ENCODE data around the gene EARS2.

Gene EARS2

DNA sequence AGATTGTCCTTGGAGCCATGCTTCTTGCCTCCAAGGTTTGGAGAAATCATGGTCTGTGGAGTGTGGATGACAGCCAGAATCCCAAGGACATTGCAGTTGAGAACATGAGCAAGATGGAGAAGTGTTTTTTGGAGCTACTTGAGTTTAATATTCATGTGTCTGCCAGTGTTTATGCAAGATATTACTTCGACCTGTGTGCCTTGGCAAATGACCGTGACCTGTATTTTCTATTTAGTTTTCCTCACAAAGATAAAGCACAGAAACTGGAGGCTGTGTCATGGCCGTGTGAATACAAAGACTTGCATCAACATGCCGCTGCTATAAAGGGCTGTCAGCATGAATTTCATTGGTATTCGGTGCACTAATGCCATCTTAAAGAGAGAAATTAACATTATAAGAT, 55.9 kb downstream of the EARS2 start:
- no peak for DNase-seq
- in situ Hi-C loops (cut with HindIII; ENCODE audit: low pct_ligation_motif_present, low sequenced_read_pairs), result no loop called here
- no peak for TF ChIP-seq CTCF (IDR thresholded peaks at IDR 0.05; ENCODE audit: low read depth, low read length, missing control alignments)
- H3K4me3 ChIP-seq (ENCODE audit: low read depth, low read length), result no peak overlapping the region
- no peaks in the 10 kb centered on the region for H3K27me3 ChIP-seq (replicated peaks)
- no peaks in the 10 kb centered on the region for H3K36me3 ChIP-seq (replicated peaks)
- no peak overlapping the region for H3K27ac ChIP-seq

GRCh38 chr16:23500862-23501225, 56.3 kb downstream of the EARS2 start:
- DNase-seq, result no peak
- H3K36me3 ChIP-seq (replicated peaks), result no peaks in the 10 kb centered on the region
- no peak for TF ChIP-seq CTCF (IDR thresholded peaks at IDR 0.05; ENCODE audit: low read depth, low read length, missing control alignments)
- H3K4me3 ChIP-seq (ENCODE audit: low read depth, low read length), result no peak overlapping the region
- H3K27me3 ChIP-seq (replicated peaks), result no peaks in the 10 kb centered on the region
- no peak overlapping the region for H3K27ac ChIP-seq
- in situ Hi-C loops (cut with HindIII; ENCODE audit: low pct_ligation_motif_present, low sequenced_read_pairs), result no loop called here

- no peak for TF ChIP-seq CTCF (IDR thresholded peaks at IDR 0.05; ENCODE audit: low read depth, low read length, missing control alignments)
- Histone ChIP-seq H3K27ac (no peak overlapping the region), H3K27me3 (replicated peaks) (no peaks in the 10 kb centered on the region), H3K4me3 (ENCODE audit: low read depth, low read length) (no peak overlapping the region), H3K36me3 (replicated peaks) (no peaks in the 10 kb centered on the region)
- no peak for DNase-seq
- in situ Hi-C loops (cut with HindIII; ENCODE audit: low pct_ligation_motif_present, low sequenced_read_pairs), result no loop called here
Measured at GRCh38 chr16:23500212-23500861, 56.8 kb downstream of the EARS2 start.

DNA sequence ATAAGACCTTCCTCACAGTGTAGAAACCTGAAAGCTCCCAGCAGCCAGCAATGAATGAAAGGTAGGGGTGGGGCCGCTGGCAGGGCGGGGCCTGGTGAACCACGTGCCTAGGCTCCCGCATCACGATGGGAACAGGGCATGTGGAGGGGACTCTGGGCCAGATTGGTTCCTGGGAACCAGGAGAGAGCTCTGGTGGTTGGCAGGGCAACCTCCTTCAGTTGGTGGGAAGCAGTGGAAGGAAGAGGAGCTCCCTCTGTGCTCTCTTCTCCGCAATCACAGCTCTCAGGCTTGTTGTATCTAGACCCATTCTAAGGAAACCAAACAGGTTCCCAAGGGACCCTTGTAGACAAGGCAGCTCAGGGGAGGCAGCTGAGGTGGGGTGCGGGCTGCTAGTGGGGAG, 57.3 kb downstream of the EARS2 start:
- no peak overlapping the region for H3K4me3 ChIP-seq (ENCODE audit: low read depth, low read length)
- no peak for TF ChIP-seq CTCF (IDR thresholded peaks at IDR 0.05; ENCODE audit: low read depth, low read length, missing control alignments)
- H3K36me3 ChIP-seq (replicated peaks), result no peaks in the 10 kb centered on the region
- DNase-seq, result no peak
- no peak overlapping the region for H3K27ac ChIP-seq
- H3K27me3 ChIP-seq (replicated peaks), result no peaks in the 10 kb centered on the region
- in situ Hi-C loops (cut with HindIII; ENCODE audit: low pct_ligation_motif_present, low sequenced_read_pairs), result no loop called here

DNA sequence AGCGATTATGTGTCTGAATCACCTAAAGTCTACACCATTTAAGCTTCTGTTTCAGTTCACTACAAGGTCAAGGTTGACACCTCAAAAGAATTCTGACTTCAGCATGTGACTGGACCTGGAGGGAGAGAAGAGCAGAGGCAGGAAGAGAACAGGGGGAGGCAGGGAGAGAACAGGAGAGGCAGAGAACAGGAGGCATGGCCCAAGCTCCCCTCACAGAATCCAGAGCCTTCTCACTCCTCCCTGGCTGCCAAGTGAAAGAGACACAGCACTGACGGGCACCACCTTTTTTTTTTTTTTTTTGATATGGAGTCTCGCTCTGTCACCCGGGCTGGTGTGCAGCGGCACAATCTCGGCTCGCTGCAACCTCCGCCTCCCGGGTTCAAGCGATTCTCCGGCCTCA, 58.3 kb downstream of the EARS2 start:
- in situ Hi-C loops (cut with HindIII; ENCODE audit: low pct_ligation_motif_present, low sequenced_read_pairs), result no loop called here
- Histone ChIP-seq H3K27ac (no peak overlapping the region), H3K27me3 (replicated peaks) (no peaks in the 10 kb centered on the region), H3K36me3 (replicated peaks) (peaks cover under 1% of the 10 kb centered on the region), H3K4me3 (ENCODE audit: low read depth, low read length) (no peak overlapping the region)
- DNase-seq, result no peak
- no peak for TF ChIP-seq CTCF (IDR thresholded peaks at IDR 0.05; ENCODE audit: low read depth, low read length, missing control alignments)

GRCh38 chr16:23497543-23497868, 59.6 kb downstream of the EARS2 start:
- in situ Hi-C loops (cut with HindIII; ENCODE audit: low pct_ligation_motif_present, low sequenced_read_pairs), result no loop called here
- Histone ChIP-seq H3K4me3 (ENCODE audit: low read depth, low read length) (no peak overlapping the region), H3K27ac (no peak overlapping the region), H3K36me3 (replicated peaks) (peaks cover 11% of the 10 kb centered on the region), H3K27me3 (replicated peaks) (no peaks in the 10 kb centered on the region)
- no peak for DNase-seq
- no peak for TF ChIP-seq CTCF (IDR thresholded peaks at IDR 0.05; ENCODE audit: low read depth, low read length, missing control alignments)
